ENCODE results near the gene IL12RB1. TPM values are rescaled to one million over a fixed set of nuclear protein-coding genes. Genes with fewer than 3 reads are reported as not detected.

The IL12RB1 gene
- total RNA-seq, 4 donors from 2014 or later: 0.30 to 0.87 TPM; not detected in 2

GRCh38 chr19:18122424-18122823 lies 35.7 kb upstream of the IL12RB1 start:
- Histone ChIP-seq H3K4me3 (no peak overlapping the region), H3K27ac (no peak overlapping the region), H3K27me3 (no peaks in the 10 kb centered on the region), H3K36me3 (peaks cover 18% of the 10 kb centered on the region), H3K4me1 (peaks cover 28% of the 10 kb centered on the region), H3K9me3 (no peaks in the 10 kb centered on the region)
- no peak for DNase-seq (ENCODE audit: low spot score in 2 of 2)
- TF ChIP-seq POLR2A (IDR thresholded peaks at IDR 0.05) (no peak), CTCF (IDR thresholded peaks at IDR 0.05) (no peak), EP300 (IDR thresholded peaks at IDR 0.05) (no peak), POLR2AphosphoS5 (IDR thresholded peaks at IDR 0.05) (no peak)
- 88% methylated on average over 6 of the region's 7 CpGs for WGBS

- TF ChIP-seq POLR2AphosphoS5 (IDR thresholded peaks at IDR 0.05) (no peak), EP300 (IDR thresholded peaks at IDR 0.05) (no peak), CTCF (IDR thresholded peaks at IDR 0.05) (no peak), POLR2A (IDR thresholded peaks at IDR 0.05) (no peak)
- Histone ChIP-seq H3K27me3 (no peaks in the 10 kb centered on the region), H3K4me3 (no peak overlapping the region), H3K4me1 (peaks cover 34% of the 10 kb centered on the region), H3K36me3 (peaks cover 18% of the 10 kb centered on the region), H3K27ac (no peak overlapping the region), H3K9me3 (no peaks in the 10 kb centered on the region)
- WGBS: 93% methylated on average over 4 of the region's 5 CpGs
- DNase-seq (ENCODE audit: low spot score in 2 of 2): no peak
These were observed 34.4 kb upstream of the IL12RB1 start for GRCh38 chr19:18121166-18121565.

- TF ChIP-seq CTCF (IDR thresholded peaks at IDR 0.05): no peak
- no peak for TF ChIP-seq EP300 (IDR thresholded peaks at IDR 0.05)
- H3K27ac ChIP-seq: no peak overlapping the region
- no peaks in the 10 kb centered on the region for H3K27me3 ChIP-seq
- H3K4me3 ChIP-seq: no peak overlapping the region
- WGBS: 71% methylated on average over 1 of the region's 1 CpG
- H3K9me3 ChIP-seq: no peaks in the 10 kb centered on the region
- no peak for DNase-seq (ENCODE audit: low spot score in 2 of 2)
- H3K4me1 ChIP-seq: peaks cover 34% of the 10 kb centered on the region
- peaks cover 18% of the 10 kb centered on the region for H3K36me3 ChIP-seq
These were observed 33.4 kb upstream of the IL12RB1 start for GRCh38 chr19:18120127-18120526.

- Histone ChIP-seq H3K4me1 (peaks cover 34% of the 10 kb centered on the region), H3K36me3 (peaks cover 18% of the 10 kb centered on the region), H3K4me3 (peak overlapping the region; percentile 84), H3K27ac (no peak overlapping the region), H3K9me3 (no peaks in the 10 kb centered on the region), H3K27me3 (no peaks in the 10 kb centered on the region)
- no peak for DNase-seq (ENCODE audit: low spot score in 2 of 2)
- TF ChIP-seq POLR2A (IDR thresholded peaks at IDR 0.05): no peak
- no peak for TF ChIP-seq CTCF (IDR thresholded peaks at IDR 0.05)
- TF ChIP-seq EP300 (IDR thresholded peaks at IDR 0.05): no peak
- no peak for TF ChIP-seq POLR2AphosphoS5 (IDR thresholded peaks at IDR 0.05)
- 81% methylated on average over 14 of the region's 14 CpGs for WGBS
These were observed 33.0 kb upstream of the IL12RB1 start for GRCh38 chr19:18119717-18120105.

- Histone ChIP-seq H3K4me3 (peak overlapping the region; percentile 84), H3K27me3 (no peaks in the 10 kb centered on the region), H3K4me1 (peaks cover 34% of the 10 kb centered on the region), H3K36me3 (peaks cover 14% of the 10 kb centered on the region), H3K27ac (no peak overlapping the region), H3K9me3 (no peaks in the 10 kb centered on the region)
- TF ChIP-seq CTCF (IDR thresholded peaks at IDR 0.05) (no peak), POLR2AphosphoS5 (IDR thresholded peaks at IDR 0.05) (no peak), EP300 (IDR thresholded peaks at IDR 0.05) (no peak)
- WGBS: 29% methylated on average over 13 of the region's 13 CpGs
- no peak for DNase-seq (ENCODE audit: low spot score in 2 of 2)
These were observed 32.4 kb upstream of the IL12RB1 start for GRCh38 chr19:18119013-18119716.
